ENCODE results near the gene PLAAT2. TPM values are rescaled to one million over a fixed set of nuclear protein-coding genes. Genes with fewer than 3 reads are reported as not detected.

The PLAAT2 gene
- total and polyA plus RNA-seq, 9 of the 15 experiments (the other 6 are each of a cell fraction or from before 2014, with no cell fraction given), result not detected

- TF ChIP-seq, protein P1, sequence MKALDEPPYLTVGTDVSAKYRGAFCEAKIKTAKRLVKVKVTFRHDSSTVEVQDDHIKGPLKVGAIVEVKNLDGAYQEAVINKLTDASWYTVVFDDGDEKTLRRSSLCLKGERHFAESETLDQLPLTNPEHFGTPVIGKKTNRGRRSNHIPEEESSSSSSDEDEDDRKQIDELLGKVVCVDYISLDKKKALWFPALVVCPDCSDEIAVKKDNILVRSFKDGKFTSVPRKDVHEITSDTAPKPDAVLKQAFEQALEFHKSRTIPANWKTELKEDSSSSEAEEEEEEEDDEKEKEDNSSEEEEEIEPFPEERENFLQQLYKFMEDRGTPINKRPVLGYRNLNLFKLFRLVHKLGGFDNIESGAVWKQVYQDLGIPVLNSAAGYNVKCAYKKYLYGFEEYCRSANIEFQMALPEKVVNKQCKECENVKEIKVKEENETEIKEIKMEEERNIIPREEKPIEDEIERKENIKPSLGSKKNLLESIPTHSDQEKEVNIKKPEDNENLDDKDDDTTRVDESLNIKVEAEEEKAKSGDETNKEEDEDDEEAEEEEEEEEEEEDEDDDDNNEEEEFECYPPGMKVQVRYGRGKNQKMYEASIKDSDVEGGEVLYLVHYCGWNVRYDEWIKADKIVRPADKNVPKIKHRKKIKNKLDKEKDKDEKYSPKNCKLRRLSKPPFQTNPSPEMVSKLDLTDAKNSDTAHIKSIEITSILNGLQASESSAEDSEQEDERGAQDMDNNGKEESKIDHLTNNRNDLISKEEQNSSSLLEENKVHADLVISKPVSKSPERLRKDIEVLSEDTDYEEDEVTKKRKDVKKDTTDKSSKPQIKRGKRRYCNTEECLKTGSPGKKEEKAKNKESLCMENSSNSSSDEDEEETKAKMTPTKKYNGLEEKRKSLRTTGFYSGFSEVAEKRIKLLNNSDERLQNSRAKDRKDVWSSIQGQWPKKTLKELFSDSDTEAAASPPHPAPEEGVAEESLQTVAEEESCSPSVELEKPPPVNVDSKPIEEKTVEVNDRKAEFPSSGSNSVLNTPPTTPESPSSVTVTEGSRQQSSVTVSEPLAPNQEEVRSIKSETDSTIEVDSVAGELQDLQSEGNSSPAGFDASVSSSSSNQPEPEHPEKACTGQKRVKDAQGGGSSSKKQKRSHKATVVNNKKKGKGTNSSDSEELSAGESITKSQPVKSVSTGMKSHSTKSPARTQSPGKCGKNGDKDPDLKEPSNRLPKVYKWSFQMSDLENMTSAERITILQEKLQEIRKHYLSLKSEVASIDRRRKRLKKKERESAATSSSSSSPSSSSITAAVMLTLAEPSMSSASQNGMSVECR (CRISPR knock-in tag; IDR thresholded peaks at IDR 0.05), result no peak
- TF ChIP-seq ARID1B (IDR thresholded peaks at IDR 0.05) (peak; percentile 97), TEAD1 (CRISPR knock-in tag; IDR thresholded peaks at IDR 0.05) (no peak), TRIM24 (IDR thresholded peaks at IDR 0.05) (peak in 1 of 2 experiments; percentile 62; a peak in 2 of 4 replicates), TCF7L2 (IDR thresholded peaks at IDR 0.05; ENCODE audit: low read depth, low read length) (no peak), GABPB2 (CRISPR knock-in tag; conservative IDR thresholded peaks at IDR 0.05) (no peak), ZNF24 (IDR thresholded peaks at IDR 0.05) (no peak), ZBTB34 (CRISPR knock-in tag; IDR thresholded peaks at IDR 0.05) (no peak), TAL1 (IDR thresholded peaks at IDR 0.05) (peak; percentile 94), BRF1 (IDR thresholded peaks at IDR 0.05; ENCODE audit: borderline replicate concordance, extremely low read depth, insufficient read length) (no peak), TAF7 (tag; IDR thresholded peaks at IDR 0.05) (no peak), MXI1 (IDR thresholded peaks at IDR 0.05; ENCODE audit: low read depth, low read length) (no peak), EGR1 (conservative IDR thresholded peaks at IDR 0.05) (no peak), TAF9B (IDR thresholded peaks at IDR 0.05; ENCODE audit: partially characterized antibody) (no peak), TBL1XR1 (IDR thresholded peaks at IDR 0.05; ENCODE audit: low read length in 2 of 2) (peak in 1 of 2 experiments; percentile 81; a peak in 1 of 4 replicates), SREBF2 (CRISPR knock-in tag; IDR thresholded peaks at IDR 0.05) (no peak), BHLHE40 (IDR thresholded peaks at IDR 0.05; ENCODE audit: low read length) (peak; percentile 15; the same call in 1 of the 2 replicates), BDP1 (IDR thresholded peaks at IDR 0.05; ENCODE audit: insufficient read depth, insufficient read length) (no peak), SREBF1 (IDR thresholded peaks at IDR 0.05; ENCODE audit: borderline replicate concordance, low read depth, low read length) (no peak), ZNF785 (CRISPR knock-in tag; IDR thresholded peaks at IDR 0.05) (no peak), KLF1 (tag; IDR thresholded peaks at IDR 0.05) (no peak)
- TF ChIP-seq, protein P2, sequence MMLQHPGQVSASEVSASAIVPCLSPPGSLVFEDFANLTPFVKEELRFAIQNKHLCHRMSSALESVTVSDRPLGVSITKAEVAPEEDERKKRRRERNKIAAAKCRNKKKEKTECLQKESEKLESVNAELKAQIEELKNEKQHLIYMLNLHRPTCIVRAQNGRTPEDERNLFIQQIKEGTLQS (IDR thresholded peaks at IDR 0.05), result no peak
- TF ChIP-seq, protein P2 (CRISPR knock-in tag; conservative IDR thresholded peaks at IDR 0.05), result no peak
- TF ChIP-seq, protein P3, sequence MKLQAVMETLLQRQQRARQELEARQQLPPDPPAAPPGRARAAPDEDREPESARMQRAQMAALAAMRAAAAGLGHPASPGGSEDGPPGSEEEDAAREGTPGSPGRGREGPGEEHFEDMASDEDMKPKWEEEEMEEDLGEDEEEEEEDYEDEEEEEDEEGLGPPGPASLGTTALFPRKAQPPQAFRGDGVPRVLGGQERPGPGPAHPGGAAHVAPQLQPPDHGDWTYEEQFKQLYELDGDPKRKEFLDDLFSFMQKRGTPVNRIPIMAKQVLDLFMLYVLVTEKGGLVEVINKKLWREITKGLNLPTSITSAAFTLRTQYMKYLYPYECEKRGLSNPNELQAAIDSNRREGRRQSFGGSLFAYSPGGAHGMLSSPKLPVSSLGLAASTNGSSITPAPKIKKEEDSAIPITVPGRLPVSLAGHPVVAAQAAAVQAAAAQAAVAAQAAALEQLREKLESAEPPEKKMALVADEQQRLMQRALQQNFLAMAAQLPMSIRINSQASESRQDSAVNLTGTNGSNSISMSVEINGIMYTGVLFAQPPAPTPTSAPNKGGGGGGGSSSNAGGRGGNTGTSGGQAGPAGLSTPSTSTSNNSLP (IDR thresholded peaks at IDR 0.05; ENCODE audit: borderline replicate concordance, low read depth, low read length), result peak; percentile 86; the same call in 1 of the 2 replicates
Measured at GRCh38 chr11:63517156-63517555, 46.0 kb downstream of the PLAAT2 start (continued).

Data from K562 (cell line).